BLaER1 (cell line): Measurements from ENCODE around the gene TCF12.

Source experiments
- H3K27ac ChIP-seq: shearing (Covaris generic); formaldehyde crosslinking; 2 replicates; pipeline ENCODE4 v1.8.1; 2022
- H3K27me3 ChIP-seq: shearing (Covaris generic); formaldehyde crosslinking; 2 replicates; pipeline ENCODE4 v1.8.1; 2022
- H3K36me3 ChIP-seq: shearing (Covaris generic); formaldehyde crosslinking; 2 replicates; pipeline ENCODE4 v1.8.1; 2022
- H3K4me1 ChIP-seq: shearing (Covaris generic); formaldehyde crosslinking; 2 replicates; pipeline ENCODE4 v1.8.1; 2022
- H3K4me2 ChIP-seq: shearing (Covaris generic); formaldehyde crosslinking; 2 replicates; pipeline ENCODE4 v1.8.1; 2022
- H3K4me3 ChIP-seq: shearing (Covaris generic); formaldehyde crosslinking; 2 replicates; pipeline ENCODE4 v1.8.1; 2022
- H3K9ac ChIP-seq: shearing (Covaris generic); formaldehyde crosslinking; 2 replicates; pipeline ENCODE4 v1.8.1; 2022
- H3K9me3 ChIP-seq: shearing (Covaris generic); formaldehyde crosslinking; 2 replicates; pipeline ENCODE4 v1.8.1; 2022
- H4K20me1 ChIP-seq: shearing (Covaris generic); formaldehyde crosslinking; 2 replicates; pipeline ENCODE4 v1.8.1; 2022
- Cebpa-rat ChIP-seq: shearing (Covaris generic); IDR thresholded peaks from 2 replicates; pipeline ENCODE4 v1.8.1; 2022

TCF12 gene

DNA sequence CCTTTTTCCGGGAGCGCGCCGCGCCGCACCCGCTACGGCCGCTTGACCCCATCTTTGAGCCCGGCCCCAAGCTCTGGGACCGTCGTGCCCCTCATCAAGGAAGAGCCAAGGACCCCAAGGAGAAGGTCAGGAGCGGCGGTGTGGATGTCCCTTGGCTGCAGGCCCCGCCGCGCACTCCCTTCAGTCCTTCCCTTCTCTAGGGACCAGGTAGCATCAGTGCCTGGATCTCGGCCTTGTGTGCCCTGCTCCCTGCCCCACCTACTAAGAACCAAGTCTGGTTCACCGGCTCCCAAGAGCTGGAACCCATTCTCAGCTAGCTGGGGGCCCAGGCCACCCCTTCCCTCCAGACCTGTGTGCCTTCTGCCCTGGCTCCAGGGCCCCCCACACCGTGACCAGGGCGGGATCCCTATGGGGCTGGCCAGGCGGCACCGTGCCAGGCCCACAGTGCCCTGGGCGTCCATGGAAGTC lies 388.5 kb downstream of the TCF12 start:
- Histone ChIP-seq H3K36me3 (no peaks in the 10 kb centered on the region), H3K27me3 (no peaks in the 10 kb centered on the region), H3K4me3 (peak overlapping the region; percentile 70), H4K20me1 (no peaks in the 10 kb centered on the region), H3K9me3 (no peaks in the 10 kb centered on the region), H3K9ac (peak overlapping the region; percentile 78), H3K4me2 (peak overlapping the region; percentile 90), H3K4me1 (peaks cover 6% of the 10 kb centered on the region), H3K27ac (peak overlapping the region; percentile 65; the same call in 1 of the 2 replicates)
- TF ChIP-seq Cebpa-rat: no peak

DNA sequence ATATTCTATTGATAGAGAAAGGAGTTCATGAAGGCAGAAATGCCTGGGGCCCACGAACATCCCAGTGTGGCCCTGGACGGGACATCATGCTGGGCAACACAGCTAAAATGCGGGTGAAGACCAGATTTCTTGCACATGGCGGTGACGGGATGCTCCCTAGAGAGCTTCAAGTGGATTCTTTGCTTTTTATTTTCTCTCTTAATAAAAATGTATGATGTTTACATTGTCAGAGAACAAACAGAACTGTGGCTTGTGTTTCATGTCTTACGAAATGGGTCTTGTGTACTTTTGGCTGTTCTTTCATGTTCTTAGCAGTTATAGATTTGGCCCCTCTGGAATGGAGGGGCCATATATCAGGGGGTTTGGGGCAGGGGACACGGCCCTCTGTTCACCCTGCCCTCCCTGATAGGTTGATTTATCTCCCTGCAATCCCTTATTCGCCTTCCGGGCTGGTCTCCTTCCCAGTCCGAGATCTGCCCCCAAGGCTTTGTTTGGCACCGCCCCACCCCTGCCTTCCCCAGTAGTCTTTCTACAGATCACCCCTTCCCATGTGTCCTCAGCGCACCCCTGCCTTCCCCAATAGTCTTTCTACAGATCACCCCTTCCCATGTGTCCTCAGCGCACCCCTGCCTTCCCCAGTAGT lies 389.2 kb downstream of the TCF12 start:
- Histone ChIP-seq H4K20me1 (no peaks in the 10 kb centered on the region), H3K27ac (no peak overlapping the region), H3K36me3 (no peaks in the 10 kb centered on the region), H3K9me3 (no peaks in the 10 kb centered on the region), H3K4me2 (no peak overlapping the region), H3K27me3 (no peaks in the 10 kb centered on the region), H3K4me1 (peaks cover 6% of the 10 kb centered on the region), H3K4me3 (no peak overlapping the region), H3K9ac (no peak overlapping the region)
- no peak for TF ChIP-seq Cebpa-rat

- Histone ChIP-seq H3K4me3 (no peak overlapping the region), H3K4me1 (peaks cover 6% of the 10 kb centered on the region), H3K36me3 (no peaks in the 10 kb centered on the region), H3K9ac (no peak overlapping the region), H4K20me1 (no peaks in the 10 kb centered on the region), H3K9me3 (no peaks in the 10 kb centered on the region), H3K27me3 (no peaks in the 10 kb centered on the region), H3K27ac (no peak overlapping the region), H3K4me2 (no peak overlapping the region)
- no peak for TF ChIP-seq Cebpa-rat
Observed at GRCh38 chr15:57308170-57308545, 389.7 kb downstream of the TCF12 start.

- peaks cover 6% of the 10 kb centered on the region for H3K4me1 ChIP-seq
- H3K9me3 ChIP-seq: no peaks in the 10 kb centered on the region
- no peak overlapping the region for H3K9ac ChIP-seq
- no peak overlapping the region for H3K4me3 ChIP-seq
- H4K20me1 ChIP-seq: no peaks in the 10 kb centered on the region
- H3K4me2 ChIP-seq: no peak overlapping the region
- H3K27me3 ChIP-seq: no peaks in the 10 kb centered on the region
- TF ChIP-seq Cebpa-rat: no peak
- no peak overlapping the region for H3K27ac ChIP-seq
- no peaks in the 10 kb centered on the region for H3K36me3 ChIP-seq
Observed at GRCh38 chr15:57309856-57310760, 391.7 kb downstream of the TCF12 start.

GRCh38 chr15:57310876-57311275 lies 392.4 kb downstream of the TCF12 start:
- Histone ChIP-seq H3K9me3 (no peaks in the 10 kb centered on the region), H3K27ac (no peak overlapping the region)
- no peak for TF ChIP-seq Cebpa-rat

GRCh38 chr15:57312006-57312317 lies 393.5 kb downstream of the TCF12 start:
- no peaks in the 10 kb centered on the region for H3K27me3 ChIP-seq
- TF ChIP-seq Cebpa-rat: no peak
- H3K36me3 ChIP-seq: no peaks in the 10 kb centered on the region
- no peak overlapping the region for H3K4me2 ChIP-seq
- H3K4me3 ChIP-seq: no peak overlapping the region
- H4K20me1 ChIP-seq: no peaks in the 10 kb centered on the region
- peaks cover 4% of the 10 kb centered on the region for H3K4me1 ChIP-seq
- H3K27ac ChIP-seq: no peak overlapping the region
- H3K9ac ChIP-seq: no peak overlapping the region
- no peaks in the 10 kb centered on the region for H3K9me3 ChIP-seq

More at GRCh38 chr15:57310876-57311275, 392.4 kb downstream of the TCF12 start:
- Histone ChIP-seq H3K4me3 (no peak overlapping the region), H3K27me3 (no peaks in the 10 kb centered on the region), H3K4me2 (no peak overlapping the region), H3K4me1 (peaks cover 6% of the 10 kb centered on the region), H4K20me1 (no peaks in the 10 kb centered on the region), H3K9ac (no peak overlapping the region), H3K36me3 (no peaks in the 10 kb centered on the region)

DNA sequence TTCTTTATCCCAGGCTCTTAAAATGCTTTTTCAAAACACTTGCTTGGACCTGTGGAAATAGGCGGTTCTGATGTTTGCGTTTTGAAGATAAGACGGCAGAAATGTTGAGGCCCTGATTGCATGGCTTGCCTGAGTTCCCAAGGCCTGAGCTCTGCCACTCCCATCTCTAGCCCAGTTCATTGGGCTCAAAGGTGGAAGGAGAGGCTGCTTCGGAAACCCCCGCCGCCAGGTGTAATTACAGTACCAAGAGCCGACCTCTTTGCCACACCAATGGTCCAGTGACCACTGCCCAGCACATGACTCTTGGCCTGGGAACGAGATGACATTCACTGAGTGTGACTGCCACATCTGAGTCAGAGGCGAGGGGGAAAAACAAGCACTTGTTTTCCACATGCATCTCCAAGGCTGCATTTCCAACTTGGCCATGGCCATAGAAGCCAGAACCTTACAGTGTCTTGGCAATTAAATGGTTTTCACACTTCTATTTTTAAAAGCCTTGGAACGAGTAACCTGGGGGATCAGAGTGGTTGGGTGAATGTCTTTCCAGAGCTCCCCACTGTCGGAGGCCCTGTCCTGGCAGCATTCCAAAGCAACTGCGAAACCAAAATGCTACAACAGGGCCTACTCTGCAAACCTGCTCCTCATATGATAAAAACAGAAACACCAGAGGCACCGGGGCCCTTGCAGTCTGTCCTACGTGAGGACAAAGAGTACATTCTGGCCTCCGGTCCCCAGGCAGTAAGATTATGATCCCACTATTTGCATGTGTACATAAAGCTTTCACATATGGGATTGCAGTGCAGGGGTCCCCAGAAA lies 394.1 kb downstream of the TCF12 start:
- Histone ChIP-seq H3K9me3 (no peaks in the 10 kb centered on the region), H3K4me2 (no peak overlapping the region), H3K4me3 (no peak overlapping the region), H3K36me3 (no peaks in the 10 kb centered on the region), H3K27ac (no peak overlapping the region), H3K9ac (no peak overlapping the region), H3K4me1 (no peaks in the 10 kb centered on the region), H3K27me3 (no peaks in the 10 kb centered on the region), H4K20me1 (no peaks in the 10 kb centered on the region)
- TF ChIP-seq Cebpa-rat: no peak

DNA sequence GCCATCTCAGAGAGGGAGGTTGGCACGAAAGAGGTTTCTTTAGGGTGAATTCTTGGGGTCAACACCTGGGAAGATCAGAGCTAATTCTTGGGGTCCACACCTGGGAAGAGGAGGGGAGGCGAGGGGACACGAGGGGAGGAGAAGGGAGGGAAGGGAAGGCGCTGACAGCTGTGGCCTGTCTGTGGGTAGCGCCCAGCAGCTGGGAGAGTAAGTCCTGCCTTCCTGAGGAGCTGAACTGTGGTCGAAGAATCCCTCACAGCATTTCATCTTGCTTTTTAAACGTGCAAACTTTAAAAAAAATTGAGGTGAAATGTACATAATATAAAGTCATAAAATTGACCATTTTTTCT lies 394.7 kb downstream of the TCF12 start:
- H3K36me3 ChIP-seq: no peaks in the 10 kb centered on the region
- H3K27me3 ChIP-seq: no peaks in the 10 kb centered on the region
- no peaks in the 10 kb centered on the region for H3K4me1 ChIP-seq
- H3K9me3 ChIP-seq: peaks cover under 1% of the 10 kb centered on the region; the same call in 1 of the 2 replicates
- H3K4me2 ChIP-seq: no peak overlapping the region
- no peak overlapping the region for H3K9ac ChIP-seq
- no peaks in the 10 kb centered on the region for H4K20me1 ChIP-seq
- TF ChIP-seq Cebpa-rat: no peak
- H3K4me3 ChIP-seq: no peak overlapping the region
- H3K27ac ChIP-seq: no peak overlapping the region

DNA sequence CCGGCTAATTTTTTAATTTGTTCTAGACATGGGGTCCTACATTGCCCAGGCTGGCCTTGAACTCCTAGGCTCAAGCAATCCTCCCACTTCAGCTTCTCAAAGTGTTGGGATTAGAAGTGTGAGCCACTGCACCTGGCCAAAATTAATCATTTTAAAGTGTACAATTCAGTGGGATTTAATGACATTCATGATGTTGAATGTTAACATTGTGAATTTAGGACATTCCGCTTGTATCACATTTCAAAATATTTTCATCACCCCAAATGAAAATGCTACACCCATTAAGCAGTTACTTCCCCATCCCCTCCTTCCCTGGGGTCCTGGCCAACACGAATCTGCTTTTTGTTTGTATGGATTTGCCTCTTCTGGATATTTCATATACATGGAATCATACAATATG lies 395.8 kb downstream of the TCF12 start:
- Histone ChIP-seq H3K27me3 (no peaks in the 10 kb centered on the region), H3K9me3 (peaks cover 11% of the 10 kb centered on the region), H3K36me3 (0 out of 2 replicates have a peak, but pooled peaks cover 3% of the 10 kb centered on the region), H4K20me1 (no peaks in the 10 kb centered on the region), H3K4me2 (no peak overlapping the region), H3K4me1 (peaks cover 8% of the 10 kb centered on the region), H3K9ac (no peak overlapping the region), H3K27ac (no peak overlapping the region), H3K4me3 (no peak overlapping the region)
- TF ChIP-seq Cebpa-rat: no peak
